HFF-Myc (cell line): ENCODE measurements around the gene C11orf68.
"Not testable (repeated sequence)": the region's sequence is repeated elsewhere in the genome, so short reads cannot be mapped to it uniquely, and the experiment has no call there.

Source experiments
- DNase-seq: peaks from one replicate; pipeline ENCODE4 v3.0.0-alpha.2; 2011; ENCODE audit warnings: low read depth; ENCODE audit errors: extremely low read depth
- H3K4me3 ChIP-seq: replicated peaks from 2 replicates; pipeline ENCODE4 v1.5.1; 2011; ENCODE audit warnings: low read depth, mild to moderate bottlenecking, control low read depth, low read length
- CTCF ChIP-seq: IDR thresholded peaks from 2 replicates; pipeline ENCODE4 v1.5.1; 2012; ENCODE audit warnings: mild to moderate bottlenecking, low read depth, low read length, control low read depth; ENCODE audit errors: missing control alignments

Gene C11orf68

DNA sequence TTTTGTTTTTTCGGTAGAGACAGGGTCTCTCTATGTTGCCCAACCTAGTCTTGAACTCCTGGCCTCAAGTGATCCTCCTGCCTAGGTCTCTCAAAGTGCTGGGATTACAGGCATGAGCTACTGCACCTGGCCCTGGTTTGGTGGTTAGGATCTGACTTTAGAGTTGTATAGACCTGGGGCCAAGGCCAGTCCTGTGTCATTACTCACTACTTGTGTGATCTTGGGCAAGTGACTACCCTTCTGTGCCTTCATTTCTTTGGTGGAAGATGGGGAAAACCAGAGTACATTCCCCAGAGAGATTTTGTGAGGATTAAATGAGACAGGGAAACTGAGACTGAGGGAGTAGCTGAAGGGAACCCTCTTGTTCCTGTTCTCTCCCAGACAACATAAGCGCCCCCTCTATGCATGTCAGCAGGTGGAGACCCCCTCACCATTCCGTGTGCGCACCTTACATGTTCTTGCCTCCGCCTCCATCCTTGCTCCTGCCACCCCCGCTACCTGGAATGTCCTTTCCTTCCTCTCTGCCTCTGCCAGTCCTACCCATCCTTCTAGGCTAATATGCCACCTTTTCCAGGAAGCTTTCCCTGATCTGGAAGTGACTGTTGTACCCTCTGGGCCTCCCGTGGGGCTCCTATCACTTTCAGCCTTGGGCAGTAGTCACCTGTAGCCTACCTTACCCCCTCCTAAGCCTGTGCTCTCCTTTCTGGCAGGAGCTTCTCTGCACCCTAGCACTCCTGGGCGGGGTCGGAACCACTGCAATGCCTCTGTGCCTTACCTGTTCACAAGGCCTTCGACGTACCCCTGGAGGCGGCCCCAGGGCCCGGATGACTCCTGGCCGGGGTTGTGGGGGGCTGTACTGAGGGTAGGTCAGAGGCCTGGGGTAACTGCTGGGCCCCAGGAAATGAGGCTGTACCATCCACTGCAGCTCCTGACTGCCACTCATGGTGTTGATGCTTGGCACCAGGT, 22.5 kb downstream of the C11orf68 start:
- no peak for DNase-seq
- no peak for TF ChIP-seq CTCF
- H3K4me3 ChIP-seq, result peak overlapping the region; percentile 71

DNA sequence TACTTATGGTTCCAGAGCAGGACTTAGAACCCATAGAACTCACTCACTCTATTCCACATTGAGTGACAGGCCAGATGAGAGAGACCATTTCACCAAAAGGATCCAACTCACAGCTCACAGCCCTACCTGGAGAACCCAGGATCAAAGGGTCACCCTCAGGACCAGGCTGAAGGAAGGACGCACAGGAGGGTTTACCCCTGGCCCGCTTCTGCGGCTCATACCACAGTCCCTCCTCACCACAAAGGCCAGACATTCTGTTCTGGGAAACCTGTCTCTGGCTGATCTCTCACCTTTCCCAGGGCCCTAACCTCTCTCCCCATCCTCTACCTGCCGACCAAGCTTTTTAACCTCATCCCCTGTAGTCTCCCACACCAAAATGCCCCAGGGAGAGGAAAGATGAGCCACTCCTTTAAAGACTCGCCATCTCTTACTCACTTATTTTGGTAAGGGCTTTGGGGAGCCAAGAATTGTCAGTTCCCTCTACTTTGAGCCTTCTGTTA, 23.3 kb downstream of the C11orf68 start:
- H3K4me3 ChIP-seq, result peak overlapping the region; percentile 71
- TF ChIP-seq CTCF, result no peak
- no peak for DNase-seq

DNA sequence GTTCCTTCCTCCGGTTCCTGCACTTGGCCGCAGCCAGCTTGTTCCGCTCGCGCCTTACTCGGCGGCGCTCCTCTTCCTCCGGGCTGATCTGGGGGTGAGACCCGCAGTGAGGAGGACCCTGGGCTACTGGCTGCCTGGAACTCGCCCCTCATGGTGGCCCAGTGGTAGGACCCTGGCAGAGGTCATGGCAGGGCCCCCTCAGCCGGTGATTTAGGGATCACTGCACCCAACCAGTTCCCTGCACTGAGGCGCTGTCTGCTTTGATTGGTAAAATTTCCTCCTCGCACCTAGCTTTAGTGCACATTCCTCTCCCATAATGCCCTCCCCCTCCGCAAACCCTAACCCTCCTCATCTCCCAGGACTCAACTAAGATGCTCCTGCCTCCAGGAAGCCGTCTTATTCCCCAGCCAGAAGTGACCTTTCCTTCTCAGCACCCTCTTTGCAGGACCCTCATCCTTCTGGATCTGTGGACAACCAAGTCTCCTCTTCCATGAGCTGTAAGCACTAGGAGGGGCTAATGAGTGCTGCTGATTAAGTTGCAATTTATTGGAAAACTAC, 24.7 kb downstream of the C11orf68 start:
- no peak for TF ChIP-seq CTCF
- no peak for DNase-seq
- H3K4me3 ChIP-seq, result peak overlapping the region; percentile 21

DNA sequence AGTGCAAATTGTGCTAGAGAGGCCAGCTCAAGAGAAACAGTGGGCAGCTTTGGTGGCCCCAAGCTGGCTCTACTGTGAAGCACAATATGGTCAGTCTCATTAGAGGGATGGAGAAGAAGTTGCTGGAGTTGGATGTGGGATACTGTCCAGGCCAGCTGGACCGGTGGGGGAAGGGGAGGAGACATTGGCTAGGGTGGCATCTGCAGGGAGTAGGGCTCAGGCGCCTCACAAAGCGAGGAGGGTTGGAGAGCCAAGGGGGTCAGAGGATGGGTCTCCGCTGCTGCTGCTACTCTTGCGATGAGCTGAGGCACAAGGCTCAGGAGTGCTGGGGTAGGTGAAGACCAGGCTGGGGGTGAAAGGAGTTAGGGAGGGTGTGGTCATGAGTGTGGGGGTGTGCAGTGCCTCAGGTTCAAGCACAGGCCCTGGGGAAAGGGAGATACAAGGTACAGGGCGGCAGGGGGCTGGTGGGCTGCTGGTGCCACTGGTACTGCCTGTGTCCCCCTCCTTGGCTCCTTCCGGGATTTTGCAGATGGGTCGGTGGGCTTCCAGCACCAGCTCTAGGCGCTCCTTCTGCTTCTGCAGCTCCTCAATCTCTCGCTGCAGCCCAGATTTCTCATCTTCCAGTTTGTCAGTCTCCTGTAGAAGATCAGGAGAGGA, 26.1 kb downstream of the C11orf68 start:
- H3K4me3 ChIP-seq, result peak overlapping the region; percentile 57
- DNase-seq, result no peak
- no peak for TF ChIP-seq CTCF

DNA sequence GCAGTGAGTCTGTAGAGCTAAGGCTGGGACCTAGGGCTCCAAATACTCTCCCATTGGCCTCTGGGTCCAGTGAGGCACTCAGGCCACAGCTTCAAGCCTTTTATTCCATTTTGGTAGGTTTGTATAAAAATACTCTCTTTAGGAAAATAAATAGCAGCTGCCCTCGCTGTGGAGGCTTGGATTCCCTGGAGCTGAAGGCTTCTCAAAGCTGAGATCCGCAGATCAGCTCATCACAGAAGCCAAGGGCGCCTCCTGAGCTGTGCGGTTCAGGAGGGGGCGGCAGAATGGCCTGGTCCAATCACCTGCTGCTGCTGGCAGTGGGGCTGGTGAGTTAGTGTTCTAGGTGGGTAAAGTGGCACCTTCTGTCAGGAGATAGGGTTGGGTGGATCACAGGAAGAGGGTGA, 26.7 kb downstream of the C11orf68 start:
- not testable (repeated sequence) for DNase-seq

GRCh38 chr11:65891219-65892136, 27.4 kb downstream of the C11orf68 start:
- DNase-seq, result no peak

More for the DNA sequence above, 26.7 kb downstream of the C11orf68 start:
- H3K4me3 ChIP-seq, result peak overlapping the region; percentile 57

More at GRCh38 chr11:65891219-65892136, 27.4 kb downstream of the C11orf68 start:
- TF ChIP-seq CTCF, result peak; percentile 35
- peak overlapping the region; percentile 57 for H3K4me3 ChIP-seq
